GM19397 (cell line): ENCODE results near the gene EXOC7.

Experiments used
- ATAC-seq: cut with Tn5 transposase; IDR thresholded peaks from one replicate; pipeline ENCODE4 v1.9.1; 2021; ENCODE audit warnings: mild to moderate bottlenecking, moderate library complexity; ENCODE audit not compliant: unreplicated experiment

The EXOC7 gene

DNA sequence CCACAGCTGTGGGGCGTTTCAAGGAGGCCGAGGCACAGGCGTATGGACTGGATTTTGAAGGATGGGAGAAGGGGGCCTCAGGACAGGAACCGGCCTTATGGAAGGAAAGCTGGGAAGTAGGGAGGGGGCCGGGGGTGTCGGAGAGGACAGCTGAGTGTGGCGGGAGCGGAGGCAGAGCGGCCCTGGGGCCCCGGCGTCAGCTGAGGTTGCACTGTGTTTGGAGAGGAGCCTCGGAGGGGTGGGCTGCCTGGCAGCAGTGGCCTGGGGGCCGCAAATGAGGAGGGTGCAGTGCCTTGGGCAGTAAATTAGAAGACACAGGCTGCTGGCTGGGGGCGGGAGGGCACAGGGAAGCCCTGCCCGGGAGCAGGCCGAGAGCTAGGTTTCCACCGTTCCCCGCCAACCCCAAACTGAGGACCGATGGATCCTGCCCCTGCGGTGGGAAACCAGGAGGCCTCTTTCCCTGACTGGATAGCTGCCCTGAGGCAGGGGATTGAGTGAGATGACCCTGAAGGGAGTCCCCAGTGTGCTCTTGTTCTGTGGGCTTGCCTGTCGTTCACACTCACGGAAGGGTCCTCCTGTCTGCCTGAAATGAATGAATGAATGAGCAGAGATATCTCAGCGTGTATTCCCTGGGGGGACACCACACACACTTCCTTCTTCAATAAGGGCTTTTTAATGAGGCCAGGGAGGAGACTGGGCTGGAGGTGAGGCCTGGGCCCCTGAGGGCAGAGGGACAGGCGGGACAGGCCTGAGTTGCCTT, 19.0 kb upstream of the EXOC7 start:
- ATAC-seq: no peak

GRCh38 chr17:76121932-76122430, 18.4 kb upstream of the EXOC7 start:
- ATAC-seq: peak; percentile 17

- no peak for ATAC-seq
Observed at GRCh38 chr17:76120658-76121008, 17.0 kb upstream of the EXOC7 start.

DNA sequence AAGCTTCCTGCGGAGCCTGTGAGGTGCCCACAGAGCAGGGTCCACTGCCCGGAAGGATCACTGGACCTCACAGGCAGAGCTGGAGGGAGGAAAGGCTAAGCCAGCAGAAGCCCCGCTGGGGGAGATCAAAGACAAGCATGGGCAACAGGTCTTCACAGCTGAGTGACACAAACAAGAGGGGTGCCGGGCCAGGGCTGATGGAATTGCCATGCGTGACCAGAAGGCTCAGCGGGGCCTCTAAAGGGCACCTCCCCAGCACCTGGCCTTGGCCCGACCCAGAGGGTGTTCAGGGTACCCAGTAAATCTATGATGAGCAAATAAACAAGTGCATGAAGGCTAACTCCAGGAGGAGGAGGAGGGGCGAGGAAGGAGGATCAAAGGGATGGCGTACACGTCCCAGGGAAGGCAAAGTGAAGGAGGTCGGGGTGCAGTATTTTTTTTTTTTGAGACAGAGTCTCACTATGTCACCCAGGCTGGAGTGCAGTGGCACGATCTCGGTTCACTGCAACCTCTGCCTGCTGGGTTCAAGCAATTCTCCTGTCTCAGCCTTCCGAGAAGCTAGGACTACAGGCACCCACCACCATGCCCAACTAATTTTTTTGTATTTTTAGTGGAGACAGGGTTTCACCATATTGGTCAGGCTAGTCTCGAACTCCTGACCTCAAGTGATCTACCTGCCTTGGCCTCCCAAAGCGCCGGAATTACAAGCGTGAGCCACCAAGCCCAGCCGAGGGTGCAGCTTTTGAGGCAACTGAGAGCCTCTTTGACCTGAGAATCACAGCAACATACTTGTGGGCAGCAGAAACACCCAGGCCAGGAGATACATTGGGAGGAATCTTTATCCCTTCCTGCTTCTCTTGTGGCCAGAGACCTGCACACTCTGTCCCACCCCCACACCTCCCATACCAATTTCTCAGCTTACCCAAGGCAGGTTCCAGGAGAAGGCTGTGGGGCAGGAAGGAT, 16.1 kb upstream of the EXOC7 start:
- no peak for ATAC-seq

- no peak for ATAC-seq
Observed at GRCh38 chr17:76115138-76115754, 11.7 kb upstream of the EXOC7 start.

DNA sequence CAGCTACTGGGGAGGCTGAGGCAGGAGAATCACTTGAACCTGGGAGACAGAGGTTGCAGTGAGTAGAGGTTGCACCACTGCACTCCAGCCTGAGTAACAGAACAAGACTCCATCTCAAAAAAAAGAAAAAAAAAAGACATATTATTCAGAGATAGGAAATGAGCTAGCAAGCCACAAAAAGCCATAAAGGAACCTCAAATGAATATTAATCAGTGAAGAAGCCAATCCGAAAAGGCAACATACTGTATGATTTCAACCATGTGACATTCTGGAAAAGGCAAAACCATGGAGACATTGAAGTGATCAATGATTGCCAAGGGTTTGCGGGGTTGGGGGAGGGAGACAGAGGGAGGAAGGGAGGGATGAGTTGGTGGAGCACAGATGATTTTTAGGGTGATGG, 8.4 kb upstream of the EXOC7 start:
- ATAC-seq: no peak

GRCh38 chr17:76107509-76107908, 3.9 kb upstream of the EXOC7 start:
- ATAC-seq: no peak

DNA sequence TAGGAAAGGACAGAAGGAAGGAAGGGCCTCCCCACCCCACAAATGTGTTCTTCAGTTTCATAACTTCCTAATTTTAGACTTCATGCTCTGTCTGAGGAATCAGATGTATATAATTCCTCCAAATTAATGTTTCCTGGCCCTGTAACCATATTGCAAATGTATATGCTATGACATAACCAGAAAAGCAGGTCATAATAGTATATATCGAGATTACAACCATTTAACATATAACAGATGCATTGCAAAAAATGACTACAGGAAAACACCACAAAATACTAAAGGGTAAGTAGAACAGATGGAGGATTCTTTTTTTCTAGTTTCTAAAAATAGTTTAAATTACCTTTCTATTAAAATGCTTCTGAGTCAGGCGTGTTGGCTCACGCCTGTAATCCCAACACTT, 3.1 kb upstream of the EXOC7 start:
- ATAC-seq: no peak

DNA sequence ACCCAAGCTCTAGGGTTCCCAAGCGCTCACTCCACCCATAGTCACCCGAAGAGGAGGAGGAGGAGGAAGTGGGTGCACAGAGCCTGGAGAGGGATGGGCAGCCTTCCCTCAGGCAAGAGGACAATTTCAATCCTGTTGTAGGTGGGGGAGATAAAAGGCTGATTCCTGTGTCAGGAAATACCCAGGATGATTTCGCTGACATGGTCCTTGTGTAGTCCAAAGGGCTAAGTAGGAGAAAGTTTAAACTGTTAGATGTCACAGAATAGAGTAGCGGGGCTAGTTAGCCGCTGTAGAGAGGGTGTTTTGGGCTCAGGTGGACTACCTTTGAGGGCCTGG, 1.3 kb upstream of the EXOC7 start:
- ATAC-seq: no peak

- no peak for ATAC-seq
Observed at GRCh38 chr17:76104140-76104895, 731 bp upstream of the EXOC7 start.

- no peak for ATAC-seq
Observed at GRCh38 chr17:76102944-76103273, 678 bp downstream of the EXOC7 start.

- ATAC-seq: no peak
Observed at GRCh38 chr17:76097716-76098295, 5.8 kb downstream of the EXOC7 start.

- ATAC-seq: no peak
Observed at GRCh38 chr17:76095943-76096342, 7.6 kb downstream of the EXOC7 start.

DNA sequence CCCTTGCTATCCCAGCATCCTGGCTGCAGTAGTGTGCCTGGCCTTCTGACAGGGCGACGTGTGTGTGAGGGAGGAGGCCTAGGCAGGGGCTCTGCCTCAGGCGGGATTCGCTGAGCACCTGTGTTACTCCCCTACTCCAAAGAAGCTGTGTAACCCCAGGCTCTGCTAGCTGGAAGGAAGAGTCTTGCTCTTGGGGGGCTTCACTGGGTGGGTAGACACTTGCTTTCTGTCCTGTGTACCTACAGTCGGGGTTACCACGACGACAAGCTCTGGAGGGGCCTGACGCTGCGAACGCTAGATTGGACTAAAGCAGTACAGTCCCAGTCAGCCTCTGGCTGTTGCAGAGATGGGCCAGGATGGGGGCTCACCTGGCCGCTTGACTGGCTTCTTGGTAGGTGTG, 9.5 kb downstream of the EXOC7 start:
- ATAC-seq: no peak

DNA sequence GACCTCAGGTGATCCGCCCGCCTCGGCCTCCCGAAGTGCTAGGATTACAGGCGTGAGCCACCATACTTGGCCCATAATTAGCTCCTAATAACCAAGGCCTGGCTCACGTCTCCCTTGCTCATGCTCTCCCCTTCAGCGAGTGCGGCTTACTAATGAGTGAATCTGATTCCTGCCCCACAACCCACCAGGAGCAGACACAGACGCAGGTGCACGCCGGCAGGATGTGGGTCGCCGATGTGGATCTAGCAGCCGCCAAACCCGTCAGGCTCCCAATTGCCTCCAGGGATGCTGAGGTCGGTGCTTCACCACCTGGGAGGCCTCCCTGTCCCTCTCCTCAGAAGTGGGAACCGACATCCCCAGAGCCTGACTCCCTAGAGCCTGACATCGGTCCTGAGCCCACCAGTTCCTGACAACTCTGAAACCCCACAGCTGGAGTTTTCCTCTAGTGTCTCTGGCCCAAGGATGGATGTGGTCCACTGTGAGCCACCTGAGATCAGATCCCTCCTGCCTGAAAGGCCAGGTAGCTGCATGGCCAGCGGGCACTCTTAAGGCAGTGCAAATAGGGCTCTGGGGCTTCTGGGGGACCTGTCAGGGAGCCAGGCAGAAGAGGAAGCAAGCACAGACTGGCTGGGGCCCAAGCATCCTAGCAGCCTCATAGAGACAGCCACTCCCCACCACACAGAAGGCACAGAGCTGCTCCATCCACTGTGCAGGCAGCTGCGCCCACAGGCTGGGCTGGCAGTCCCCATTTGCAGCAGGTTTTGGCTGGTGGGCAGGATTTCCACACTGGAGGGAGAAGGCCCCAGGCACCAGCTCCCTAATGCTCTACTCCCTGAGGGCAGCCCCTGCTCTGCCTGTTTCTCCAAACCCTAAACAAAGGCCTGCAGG, 10.8 kb downstream of the EXOC7 start:
- ATAC-seq: no peak

- no peak for ATAC-seq
Observed at GRCh38 chr17:76091526-76092286, 11.9 kb downstream of the EXOC7 start.

DNA sequence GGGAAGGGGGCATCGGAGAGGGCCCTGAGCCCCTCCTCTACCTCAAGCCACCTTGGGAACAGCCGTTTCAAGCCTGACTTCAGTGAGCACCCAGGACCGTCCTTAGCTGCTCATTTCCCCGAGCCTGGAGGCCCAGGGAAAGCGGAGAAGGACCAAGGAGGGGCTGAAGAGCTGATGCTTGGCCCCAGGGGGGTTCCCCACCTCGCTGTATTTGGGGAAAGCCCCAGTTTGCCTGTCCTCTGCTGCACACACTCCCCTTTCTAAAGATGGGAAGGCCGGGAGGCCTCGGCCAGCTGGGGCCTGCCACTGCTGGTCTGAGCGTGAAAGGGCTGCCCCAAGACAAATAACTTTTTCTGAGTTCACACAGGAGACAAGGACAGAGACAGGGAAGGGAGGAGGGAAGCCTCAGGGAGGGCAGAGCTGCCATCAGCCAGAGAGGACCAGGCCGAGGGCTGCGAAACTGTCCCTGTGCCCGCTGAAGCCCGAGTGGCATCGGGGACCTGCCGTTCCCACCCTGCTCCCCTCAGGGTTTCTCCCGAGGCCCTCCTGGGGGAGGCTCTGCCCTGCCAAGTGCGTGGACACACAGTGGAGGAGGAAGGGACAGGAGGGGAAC, 13.0 kb downstream of the EXOC7 start:
- no peak for ATAC-seq

GRCh38 chr17:76089680-76090516, 13.7 kb downstream of the EXOC7 start:
- ATAC-seq: no peak
